Mammary epithelial cell (primary cell): ENCODE data around the gene HSPA9.

Experiments
- CTCF ChIP-seq, 2 donors: IDR thresholded peaks in 1 of 2; conservative IDR thresholded peaks in 1 of 2; 2 replicates each; pipeline ENCODE4 v1.5.1; 2011 to 2012; ENCODE audit warnings: inconsistent platforms in 2 of 2, low read length in 2 of 2, mild to moderate bottlenecking in 2 of 2, control low read depth in 1 of 2, low read depth in 1 of 2; ENCODE audit not compliant: insufficient read depth in 1 of 2; ENCODE audit errors: extremely low read depth in 1 of 2
- EZH2 ChIP-seq: IDR thresholded peaks from 2 replicates; pipeline ENCODE4 v1.6.1; 2012; ENCODE audit warnings: low read length, inconsistent platforms, borderline replicate concordance

- no peak for TF ChIP-seq CTCF (conservative IDR thresholded peaks at IDR 0.05 in 1 of 2, IDR thresholded peaks at IDR 0.05 in 1 of 2; ENCODE audit: extremely low read depth in 1 of 2, insufficient read depth in 1 of 2, low read depth in 1 of 2, low read length in 2 of 2)
- no peak for TF ChIP-seq EZH2
These were observed 29.2 kb downstream of the HSPA9 start for GRCh38 chr5:138545919-138546562.
